LNCAP (cell line): ENCODE results near the gene PDGFRB.

Source experiments
- TF ChIP-seq, protein P1 (sequence below): fragments of 450-650 bp; IDR thresholded peaks from 2 replicates; pipeline ENCODE4 v1.5.1; 2017; ENCODE audit warnings: mild to moderate bottlenecking

Gene PDGFRB

DNA sequence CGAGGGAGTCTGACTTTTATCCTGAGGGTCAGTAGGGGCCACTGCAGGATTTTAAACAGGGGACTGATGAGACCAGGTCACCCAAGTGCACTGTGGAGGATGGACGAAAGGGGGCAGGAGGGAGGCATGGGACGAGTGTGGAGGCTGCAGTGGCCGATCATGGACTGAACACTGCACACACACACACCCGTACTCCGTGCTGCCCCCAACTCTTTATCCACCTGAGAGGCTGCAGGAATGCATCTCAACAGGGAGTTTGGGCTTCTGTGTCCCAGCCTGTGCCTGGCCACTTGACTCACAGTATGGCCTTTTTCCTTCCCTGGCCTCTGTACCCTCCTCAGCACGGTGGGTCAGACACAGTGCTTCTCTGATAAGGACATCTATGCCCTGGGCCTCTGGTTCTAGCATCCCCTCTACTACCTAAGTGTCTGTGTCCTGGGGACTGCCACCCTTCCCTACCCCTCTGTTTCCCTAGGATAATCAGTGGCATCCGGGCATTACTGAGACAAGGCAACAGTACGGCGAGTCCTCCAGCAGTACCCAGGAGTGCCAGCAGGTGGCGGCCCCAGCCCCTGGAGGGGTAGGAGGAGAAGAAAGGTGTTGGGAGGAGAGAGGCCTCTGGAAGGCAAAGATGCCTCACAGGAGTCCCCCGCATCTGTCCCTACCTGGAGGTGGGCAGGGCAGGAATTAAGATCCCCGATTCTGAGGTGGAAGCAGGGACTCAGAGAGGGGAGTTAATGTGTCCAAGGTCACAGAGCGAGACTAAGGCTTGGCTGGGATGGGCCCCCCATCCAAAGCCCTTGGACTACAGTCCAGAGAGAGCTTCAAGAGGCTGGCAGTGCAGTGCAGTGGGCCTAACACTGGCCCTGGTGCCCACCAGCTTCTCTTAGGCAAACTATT is 5.8 kb upstream of the PDGFRB start:
- TF ChIP-seq, protein P1, sequence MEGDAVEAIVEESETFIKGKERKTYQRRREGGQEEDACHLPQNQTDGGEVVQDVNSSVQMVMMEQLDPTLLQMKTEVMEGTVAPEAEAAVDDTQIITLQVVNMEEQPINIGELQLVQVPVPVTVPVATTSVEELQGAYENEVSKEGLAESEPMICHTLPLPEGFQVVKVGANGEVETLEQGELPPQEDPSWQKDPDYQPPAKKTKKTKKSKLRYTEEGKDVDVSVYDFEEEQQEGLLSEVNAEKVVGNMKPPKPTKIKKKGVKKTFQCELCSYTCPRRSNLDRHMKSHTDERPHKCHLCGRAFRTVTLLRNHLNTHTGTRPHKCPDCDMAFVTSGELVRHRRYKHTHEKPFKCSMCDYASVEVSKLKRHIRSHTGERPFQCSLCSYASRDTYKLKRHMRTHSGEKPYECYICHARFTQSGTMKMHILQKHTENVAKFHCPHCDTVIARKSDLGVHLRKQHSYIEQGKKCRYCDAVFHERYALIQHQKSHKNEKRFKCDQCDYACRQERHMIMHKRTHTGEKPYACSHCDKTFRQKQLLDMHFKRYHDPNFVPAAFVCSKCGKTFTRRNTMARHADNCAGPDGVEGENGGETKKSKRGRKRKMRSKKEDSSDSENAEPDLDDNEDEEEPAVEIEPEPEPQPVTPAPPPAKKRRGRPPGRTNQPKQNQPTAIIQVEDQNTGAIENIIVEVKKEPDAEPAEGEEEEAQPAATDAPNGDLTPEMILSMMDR: peak; percentile 92

DNA sequence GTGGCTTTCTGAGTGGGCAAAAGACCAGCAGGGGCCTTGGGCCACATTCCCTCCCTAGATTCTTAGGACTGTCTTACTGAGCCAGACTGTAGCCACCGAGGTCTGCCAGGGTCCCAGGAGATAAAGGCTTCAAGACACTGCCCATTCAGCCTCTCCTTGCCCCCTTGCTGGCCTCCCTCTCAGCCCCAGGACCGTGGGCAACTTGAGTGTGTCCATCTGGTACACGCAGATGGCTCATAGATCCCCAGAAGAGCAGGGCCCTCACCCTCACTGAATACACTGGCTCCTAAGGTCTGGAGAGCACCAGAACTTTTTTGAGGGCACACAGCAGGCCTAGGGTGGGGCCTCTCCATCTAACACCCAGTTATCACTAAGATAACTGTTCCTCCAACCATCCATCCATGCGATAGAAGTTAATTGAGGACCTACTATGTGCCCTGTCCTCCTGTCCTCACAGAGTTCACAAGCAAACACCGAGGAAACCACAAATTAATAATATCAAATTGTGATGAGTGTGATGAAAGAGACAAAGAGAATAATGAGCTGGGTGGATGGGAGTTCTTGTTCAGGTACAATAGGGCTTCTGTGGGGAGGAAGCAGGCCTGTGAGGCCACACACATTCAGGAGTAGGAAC is 4.9 kb upstream of the PDGFRB start:
- TF ChIP-seq, protein P1: no peak

GRCh38 chr5:150159741-150160179 is 4.1 kb upstream of the PDGFRB start:
- TF ChIP-seq, protein P1: no peak

GRCh38 chr5:150159031-150159430 is 3.4 kb upstream of the PDGFRB start:
- TF ChIP-seq, protein P1: no peak

DNA sequence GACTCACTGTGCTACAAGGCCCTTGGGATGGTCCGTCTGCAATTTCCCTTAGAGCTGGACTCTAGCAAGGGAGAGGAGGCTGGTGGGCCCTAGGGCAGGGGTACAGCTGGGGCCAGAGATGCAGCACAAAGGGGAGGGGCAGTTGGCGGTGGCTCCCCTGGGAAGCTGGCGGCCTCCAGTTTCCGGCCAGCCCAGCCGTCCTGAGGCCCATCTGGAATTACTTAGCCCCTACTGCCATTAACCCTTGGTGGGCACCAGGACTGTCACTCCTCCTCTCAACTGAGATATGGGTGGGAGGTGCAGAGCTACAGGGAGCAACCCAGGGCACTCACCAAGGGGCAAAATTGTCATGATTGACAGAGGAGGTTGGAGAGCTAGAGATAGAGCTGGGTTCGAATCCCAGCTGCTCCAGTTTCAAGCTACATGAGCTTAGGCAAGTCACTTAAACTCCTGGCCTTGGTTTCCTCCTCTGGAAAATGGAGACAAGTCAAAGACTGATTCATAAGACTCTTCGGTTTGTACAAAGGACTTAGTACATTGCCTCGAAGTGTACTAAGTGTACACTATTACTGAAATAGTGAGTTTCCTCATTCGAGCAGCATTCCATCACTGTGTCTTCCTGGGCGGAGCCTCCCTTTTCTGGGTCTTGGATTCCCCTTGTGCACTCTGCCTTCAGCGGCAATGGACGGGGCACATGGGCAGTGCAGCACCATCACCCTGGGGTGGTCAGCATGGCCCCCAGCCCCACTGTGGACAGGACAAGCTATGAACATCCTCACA is 2.7 kb upstream of the PDGFRB start:
- TF ChIP-seq, protein P1: no peak

GRCh38 chr5:150157168-150157567 is 1.5 kb upstream of the PDGFRB start:
- TF ChIP-seq, protein P1: no peak

DNA sequence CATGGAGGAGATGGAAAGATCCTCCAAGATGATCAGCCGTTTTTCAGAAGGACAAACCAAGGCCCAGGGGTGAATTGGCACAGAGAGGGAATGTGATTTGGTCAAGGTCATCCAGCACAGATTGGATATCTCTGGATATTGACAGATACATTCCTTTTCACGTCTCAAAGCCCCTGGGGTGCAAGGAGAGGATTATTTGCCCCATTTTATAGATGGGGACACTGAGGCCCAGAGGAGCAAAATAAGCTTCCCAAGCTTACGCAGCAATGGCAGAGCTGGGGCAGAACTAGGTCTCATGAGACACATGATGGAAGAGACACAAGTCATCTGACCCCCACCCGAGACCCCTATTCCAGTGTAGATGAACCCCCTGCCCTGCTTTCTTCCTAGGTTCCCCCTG is 895 bp upstream of the PDGFRB start:
- TF ChIP-seq, protein P1: no peak
